H1 (cell line): Measurements from ENCODE around the gene SARS2. TPM values are rescaled to one million over a fixed set of nuclear protein-coding genes. Genes with fewer than 3 reads are reported as not detected.

ENCODE experiments used
- CTCF ChIA-PET: fragments of 300-600 bp; sonication (Branson Sonifier 250); formaldehyde crosslinking; loops from one replicate; lab custom pipeline; 2021; ENCODE audit not compliant: partially characterized antibody; lab: Charles Lee
- POLR2A ChIA-PET: fragments of 300-600 bp; sonication (Branson Sonifier 250); formaldehyde crosslinking; loops from one replicate; lab custom pipeline; 2021; ENCODE audit warnings: inconsistent platforms; ENCODE audit not compliant: partially characterized antibody; lab: Charles Lee
- DNase-seq, 2 experiments: peaks; one replicate each; pipeline versions ENCODE4 v3.0.0 to v3.0.0-alpha.2; 2010 to 2022; ENCODE audit warnings: low spot score in 2 of 2, low read depth in 1 of 2, mixed read lengths in 1 of 2
- FAIRE-seq: peaks from 2 replicates; lab custom pipeline; 2011; peaks lifted over from hg19 to GRCh38; lab: Jason Lieb, UNC
- H2AFZ ChIP-seq: 2 replicates; pipeline ENCODE4 v1.8.1; 2012; ENCODE audit warnings: low read length, inconsistent platforms
- H2AK5ac ChIP-seq: 2 replicates; pipeline ENCODE4 v1.6.1; 2013; ENCODE audit warnings: low read depth, low read length
- H2BK120ac ChIP-seq: replicated peaks from 2 replicates; pipeline ENCODE3; 2013; ENCODE audit warnings: low read depth, low read length, inconsistent platforms
- H2BK12ac ChIP-seq: 2 replicates; pipeline ENCODE4 v1.6.1; 2013; ENCODE audit warnings: low read depth, low read length
- H2BK15ac ChIP-seq: 2 replicates; pipeline ENCODE4 v1.6.1; 2013; ENCODE audit warnings: low read length
- H2BK20ac ChIP-seq: 2 replicates; pipeline ENCODE4 v1.6.1; 2013; ENCODE audit warnings: low read length
- H2BK5ac ChIP-seq: 2 replicates; pipeline ENCODE4 v1.6.1; 2013; ENCODE audit warnings: low read depth, low read length
- H3K14ac ChIP-seq: 2 replicates; pipeline ENCODE4 v1.6.1; 2013; ENCODE audit warnings: inconsistent platforms; ENCODE audit not compliant: insufficient read length
- H3K18ac ChIP-seq: 2 replicates; pipeline ENCODE4 v1.6.1; 2013; ENCODE audit warnings: low read length; ENCODE audit errors: extremely low read depth
- H3K23ac ChIP-seq: 2 replicates; pipeline ENCODE4 v1.6.1; 2013; ENCODE audit warnings: inconsistent platforms; ENCODE audit not compliant: insufficient read length
- H3K23me2 ChIP-seq: 2 replicates; pipeline ENCODE4 v1.6.1; 2013; ENCODE audit warnings: low read depth, low read length
- H3K27ac ChIP-seq: 2 replicates; pipeline ENCODE4 v1.6.1; 2011; ENCODE audit warnings: low read depth, low read length, inconsistent platforms
- H3K27me3 ChIP-seq, 4 experiments: replicated peaks in 1 of 4; 1 replicate in 1 of 4; 2 replicates in 3 of 4; pipeline versions ENCODE4 v1.6.1 to v1.8.1; 2011 to 2013; ENCODE audit warnings: low read length in 3 of 4, mild to moderate bottlenecking in 3 of 4, inconsistent platforms in 2 of 4, mixed read lengths in 2 of 4, moderate library complexity in 1 of 4; ENCODE audit not compliant: control insufficient read depth in 3 of 4, insufficient read depth in 3 of 4; ENCODE audit errors: extremely low read depth in 1 of 4
- H3K36me3 ChIP-seq, 4 experiments: 2 replicates each; pipeline versions ENCODE4 v1.6.1 to v1.8.1; 2011 to 2013; ENCODE audit warnings: mild to moderate bottlenecking in 4 of 4, low read length in 3 of 4, moderate library complexity in 2 of 4, control low read depth in 1 of 4, inconsistent platforms in 1 of 4; ENCODE audit not compliant: insufficient read depth in 4 of 4, control insufficient read depth in 2 of 4
- H3K4ac ChIP-seq: replicated peaks from 2 replicates; pipeline ENCODE3; 2013; ENCODE audit warnings: low read length, low read depth, mixed read lengths, inconsistent platforms; ENCODE audit not compliant: insufficient read length
- H3K4me1 ChIP-seq, 4 experiments: replicated peaks in 1 of 4; 1 replicate in 1 of 4; 2 replicates in 3 of 4; pipeline versions ENCODE4 v1.6.1 to v1.8.1; 2011 to 2013; ENCODE audit warnings: low read length in 3 of 4, inconsistent platforms in 2 of 4, mixed read lengths in 1 of 4; ENCODE audit not compliant: insufficient read depth in 4 of 4, control insufficient read depth in 3 of 4
- H3K4me2 ChIP-seq, 2 experiments: 2 replicates each; pipeline versions ENCODE4 v1.6.1 to v1.8.1; 2011 to 2013; ENCODE audit warnings: low read depth in 2 of 2, low read length in 2 of 2, control low read depth in 1 of 2, inconsistent platforms in 1 of 2, mild to moderate bottlenecking in 1 of 2; ENCODE audit not compliant: insufficient read depth in 1 of 2
- H3K4me3 ChIP-seq, 4 experiments: fragments of 200-600, 300-600 bp in 1 of 4; sonication (generic), shearing (Covaris generic), sonication (Bioruptor Twin) in 1 of 4; 2 replicates each; pipeline versions ENCODE4 v1.5.1 to v1.8.1; 2011 to 2016; ENCODE audit warnings: low read length in 4 of 4, low read depth in 3 of 4, control low read depth in 2 of 4, inconsistent platforms in 2 of 4, mild to moderate bottlenecking in 2 of 4, mixed read lengths in 1 of 4, moderate library complexity in 1 of 4; ENCODE audit not compliant: insufficient read depth in 2 of 4; ENCODE audit errors: extremely low read depth in 1 of 4
- H3K56ac ChIP-seq: replicated peaks from 2 replicates; pipeline ENCODE3; 2013; ENCODE audit warnings: low read depth, mild to moderate bottlenecking, mixed read lengths, low read length, inconsistent platforms; ENCODE audit not compliant: insufficient read length
- H3K79me1 ChIP-seq: 2 replicates; pipeline ENCODE4 v1.6.1; 2013; ENCODE audit warnings: low read depth, low read length, control low read depth
- H3K79me2 ChIP-seq, 2 experiments: 2 replicates each; pipeline versions ENCODE4 v1.6.1 to v1.8.1; 2012 to 2013; ENCODE audit warnings: low read length in 2 of 2, mild to moderate bottlenecking in 2 of 2, inconsistent platforms in 1 of 2; ENCODE audit not compliant: insufficient read depth in 2 of 2, control insufficient read depth in 1 of 2
- H3K9ac ChIP-seq, 4 experiments: replicated peaks in 1 of 4; 1 replicate in 1 of 4; 2 replicates in 3 of 4; pipeline versions ENCODE4 v1.6.1 to v1.8.1; 2011 to 2013; ENCODE audit warnings: low read depth in 3 of 4, low read length in 3 of 4, control low read depth in 2 of 4, mild to moderate bottlenecking in 2 of 4, moderate library complexity in 2 of 4, inconsistent platforms in 1 of 4; ENCODE audit errors: extremely low read depth in 1 of 4
- H3K9me3 ChIP-seq, 2 experiments: 2 replicates each; pipeline versions ENCODE4 v1.6.1 to v1.8.1; 2012 to 2013; ENCODE audit warnings: mild to moderate bottlenecking in 2 of 2, moderate library complexity in 2 of 2, control low read depth in 1 of 2, inconsistent platforms in 1 of 2, low read depth in 1 of 2, low read length in 1 of 2, mixed read lengths in 1 of 2; ENCODE audit not compliant: insufficient read depth in 2 of 2
- H4K20me1 ChIP-seq, 2 experiments: replicated peaks in 1 of 2; 2 replicates each; pipeline versions ENCODE3 to v1.8.1; 2011 to 2013; ENCODE audit warnings: inconsistent platforms in 2 of 2, low read length in 2 of 2, mild to moderate bottlenecking in 1 of 2; ENCODE audit not compliant: insufficient read depth in 2 of 2, control insufficient read depth in 1 of 2
- H4K5ac ChIP-seq: 2 replicates; pipeline ENCODE4 v1.6.1; 2013; ENCODE audit warnings: low read length, low read depth, mixed read lengths, inconsistent platforms; ENCODE audit not compliant: insufficient read length
- H4K8ac ChIP-seq: 2 replicates; pipeline ENCODE4 v1.8.0; 2013; ENCODE audit warnings: mild to moderate bottlenecking, moderate library complexity, low read length, inconsistent platforms; ENCODE audit not compliant: insufficient read depth; ENCODE audit errors: extremely low read depth
- H4K91ac ChIP-seq: replicated peaks from 2 replicates; pipeline ENCODE3; 2013; ENCODE audit warnings: low read length, mixed read lengths, inconsistent platforms; ENCODE audit not compliant: insufficient read length
- CTCF ChIP-seq, 3 experiments: IDR thresholded peaks; 1 replicate in 2 of 3; 2 replicates in 1 of 3; pipeline versions ENCODE4 v1.5.1 to v1.6.1; 2011; ENCODE audit warnings: low read length in 3 of 3, mild to moderate bottlenecking in 3 of 3, inconsistent platforms in 2 of 3, low read depth in 1 of 3, moderate library complexity in 1 of 3; ENCODE audit not compliant: insufficient read depth in 1 of 3; ENCODE audit errors: control extremely low read depth in 1 of 3
- KDM5A ChIP-seq: fragments of 200-600 bp; IDR thresholded peaks from 2 replicates; pipeline ENCODE4 v1.7.1; 2012; ENCODE audit warnings: mild to moderate bottlenecking, low read length, inconsistent platforms, mixed read lengths
- RAD21 ChIP-seq, 2 experiments: IDR thresholded peaks in 1 of 2; conservative IDR thresholded peaks in 1 of 2; 2 replicates each; pipeline ENCODE4 v1.6.1; 2011; ENCODE audit warnings: low read depth in 2 of 2, low read length in 2 of 2, improper control_type of control experiment in 1 of 2, inconsistent platforms in 1 of 2, mild to moderate bottlenecking in 1 of 2, moderate library complexity in 1 of 2
- WGBS, 2 experiments: shearing (Covaris generic) in 1 of 2; methylation state at CpG; one replicate each; pipeline versions ENCODE4 v1.1.6 to v1.1.7; 2013 to 2015; ENCODE audit warnings: low lambda C conversion rate in 2 of 2, mixed read lengths in 2 of 2, inconsistent platforms in 1 of 2, low coverage in 1 of 2, missing lambda C conversion rate in 1 of 2; ENCODE audit not compliant: insufficient replicate concordance in 2 of 2, insufficient coverage in 1 of 2, insufficient read length in 1 of 2; ENCODE audit errors: extremely low coverage in 1 of 2, missing lambda C conversion rate in 1 of 2; 5-methylcytosine and 5-hydroxymethylcytosine counted together
- polyA plus RNA-seq, 7 experiments: library from polyadenylated mRNA; depleted of rRNA in 3 of 7; stranded (reverse) in 5 of 7; unstranded in 2 of 7; fragments of >200 nt in 5 of 7; fragments of 200-250 nt in 2 of 7; gene quantifications; 1 replicate in 5 of 7; 2 replicates in 1 of 7; 4 replicates in 1 of 7; pipeline versions ENCODE4 v1.2.1 to v1.2.3, GENCODE V29; 2011 to 2013; ENCODE audit warnings: missing spikeins in 2 of 7, mixed read lengths in 2 of 7
- total RNA-seq: library from RNA; stranded (reverse); fragmentation: NEBNext Ultra II Directional; extraction: Animal tissue kit (Norgen Biotek cat#: 25700); gene quantifications from 2 replicates; pipeline ENCODE4 v1.2.1, GENCODE V29; 2021

Gene SARS2
- total and polyA plus RNA-seq, 2 of the 8 experiments (the other 6 are each of a cell fraction or from before 2014, with no cell fraction given) = 68.0 to 102 TPM

- no peaks in the 10 kb centered on the region for H3K79me2 ChIP-seq
- 72 to 100% methylated on average over 1 to 13 of the region's 13 CpGs for WGBS, 2 experiments
- H3K27ac ChIP-seq = no peak overlapping the region
- H3K23ac ChIP-seq = no peak overlapping the region
- no peak overlapping the region for H3K56ac ChIP-seq
- no peak overlapping the region for H2BK20ac ChIP-seq
- TF ChIP-seq RAD21 (IDR thresholded peaks at IDR 0.05 in 1 of 2, conservative IDR thresholded peaks at IDR 0.05 in 1 of 2; ENCODE audit: low read depth in 2 of 2, low read length in 2 of 2) (peak; percentile 63 to 66), CTCF (IDR thresholded peaks at IDR 0.05; ENCODE audit: control extremely low read depth in 1 of 3, insufficient read depth in 1 of 3, low read depth in 1 of 3, low read length in 3 of 3) (peak; percentile 6 to 65 (median 51)), KDM5A (no peak)
- no peak overlapping the region for H3K4me2 ChIP-seq
- H2AFZ ChIP-seq = no peak overlapping the region
- ChIA-PET POLR2A (interaction anchor here (0.6 to 1.5 kb wide), 2 partner anchors 10 to 12 kb away, joined by 3 to 5 read pairs; no protein-coding TSS in a partner anchor), CTCF (interaction anchor here (0.6 to 14.5 kb wide), 11 partner anchors 9 to 1825 kb away, joined by 3 to 120 read pairs (median 5); partner anchors contain the start of genes FBXO17, MRPS12 and SARS2)
- H3K23me2 ChIP-seq = peaks cover 5% of the 10 kb centered on the region; the same call in 1 of the 2 replicates
- no peak overlapping the region for H4K91ac ChIP-seq
- FAIRE-seq (no peak), DNase-seq (peak in 1 of 2 experiments; percentile 52)
- H2BK120ac ChIP-seq = no peak overlapping the region
- no peaks in the 10 kb centered on the region for H3K79me1 ChIP-seq
- no peak overlapping the region for H4K5ac ChIP-seq
- no peak overlapping the region for H3K18ac ChIP-seq
- H3K4me3 ChIP-seq = no peak overlapping the region
- no peak overlapping the region for H2BK5ac ChIP-seq
- peaks cover 0 to 3% (median under 1%) of the 10 kb centered on the region in 4 experiments; a peak in 1 of 7 replicates for H3K27me3 ChIP-seq
- no peak overlapping the region; the same call in 1 of the 2 replicates for H2AK5ac ChIP-seq
- H3K9ac ChIP-seq = no peak overlapping the region
- no peak overlapping the region for H4K8ac ChIP-seq
- H3K9me3 ChIP-seq = no peaks in the 10 kb centered on the region
- no peak overlapping the region for H3K14ac ChIP-seq
- H3K4me1 ChIP-seq = peaks cover 0 to 5% (median 0%) of the 10 kb centered on the region in 4 experiments; a peak in 3 of 7 replicates
- no peak overlapping the region for H3K4ac ChIP-seq
- peaks cover 0 to 3% of the 10 kb centered on the region in 2 experiments for H4K20me1 ChIP-seq
- H3K36me3 ChIP-seq = no peaks in the 10 kb centered on the region; a peak in 1 of 8 replicates
- no peak overlapping the region for H2BK15ac ChIP-seq
- 0 out of 2 replicates have a peak overlapping the region, but pooled peaks have one; percentile 68 for H2BK12ac ChIP-seq
Measured at GRCh38 chr19:38952395-38953165, 22.0 kb upstream of the SARS2 start.
